D341Med (cell line): ENCODE results near the gene STRA6.

Source experiments
- DNase-seq: peaks from one replicate; pipeline ENCODE4 v3.0.0; 2012; ENCODE audit warnings: low spot score

STRA6 gene

DNA sequence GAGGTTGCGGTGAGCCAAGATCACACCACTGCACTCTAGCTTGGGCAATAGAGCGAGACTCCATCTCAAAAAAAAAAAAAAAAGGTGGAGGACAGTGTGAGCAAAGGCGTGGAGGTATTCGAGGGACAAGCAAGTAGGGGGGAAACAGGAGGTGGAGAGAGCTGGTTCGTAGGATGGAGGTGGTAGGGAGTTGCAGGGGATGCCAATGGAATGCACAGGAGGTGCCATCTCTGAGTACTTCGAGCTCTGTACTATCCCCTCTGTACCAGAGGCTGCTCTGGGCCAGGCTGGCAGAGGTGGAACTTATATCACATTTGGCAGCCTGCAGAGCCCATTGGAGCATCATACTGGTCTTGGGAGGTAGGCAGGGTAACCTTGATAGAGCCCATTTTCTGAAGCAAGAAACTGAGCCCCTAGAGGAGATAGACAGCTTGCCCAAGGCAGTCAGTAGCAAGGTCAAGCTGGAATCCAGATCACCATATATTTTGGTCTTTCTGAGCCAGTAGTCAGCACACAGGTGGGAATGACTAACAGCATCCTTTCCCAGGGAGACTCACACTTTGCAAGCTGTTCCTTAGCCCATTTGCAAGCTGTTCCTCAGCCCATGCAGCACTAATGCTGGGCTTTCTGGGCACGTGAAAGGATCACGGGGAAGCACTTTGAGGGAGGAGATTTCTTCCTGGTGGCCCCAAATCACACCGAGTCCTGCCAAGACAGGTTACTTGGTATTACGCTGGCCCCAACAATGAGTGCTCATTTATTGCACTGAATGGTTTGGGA lies 24.4 kb upstream of the STRA6 start:
- DNase-seq = no peak

DNA sequence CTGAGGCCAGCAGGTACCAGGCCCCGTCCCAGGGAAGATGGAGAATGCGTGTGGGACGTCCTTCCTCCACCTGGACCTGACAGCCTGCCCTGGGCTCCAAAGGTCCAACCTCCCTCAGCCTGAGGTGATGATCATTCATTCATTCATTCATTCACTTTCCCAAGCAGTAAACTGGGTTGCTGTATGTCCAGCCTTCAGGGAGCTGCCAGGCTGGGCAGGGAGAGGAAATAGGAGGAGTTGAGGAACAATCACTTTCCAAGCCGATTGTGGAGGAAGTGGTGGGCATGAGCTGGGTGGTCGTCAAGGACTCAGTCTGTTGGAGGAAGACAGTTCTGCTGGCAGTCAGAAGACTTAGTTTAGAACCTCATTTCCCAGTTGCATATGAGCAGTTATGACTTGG lies 23.3 kb upstream of the STRA6 start:
- no peak for DNase-seq

DNA sequence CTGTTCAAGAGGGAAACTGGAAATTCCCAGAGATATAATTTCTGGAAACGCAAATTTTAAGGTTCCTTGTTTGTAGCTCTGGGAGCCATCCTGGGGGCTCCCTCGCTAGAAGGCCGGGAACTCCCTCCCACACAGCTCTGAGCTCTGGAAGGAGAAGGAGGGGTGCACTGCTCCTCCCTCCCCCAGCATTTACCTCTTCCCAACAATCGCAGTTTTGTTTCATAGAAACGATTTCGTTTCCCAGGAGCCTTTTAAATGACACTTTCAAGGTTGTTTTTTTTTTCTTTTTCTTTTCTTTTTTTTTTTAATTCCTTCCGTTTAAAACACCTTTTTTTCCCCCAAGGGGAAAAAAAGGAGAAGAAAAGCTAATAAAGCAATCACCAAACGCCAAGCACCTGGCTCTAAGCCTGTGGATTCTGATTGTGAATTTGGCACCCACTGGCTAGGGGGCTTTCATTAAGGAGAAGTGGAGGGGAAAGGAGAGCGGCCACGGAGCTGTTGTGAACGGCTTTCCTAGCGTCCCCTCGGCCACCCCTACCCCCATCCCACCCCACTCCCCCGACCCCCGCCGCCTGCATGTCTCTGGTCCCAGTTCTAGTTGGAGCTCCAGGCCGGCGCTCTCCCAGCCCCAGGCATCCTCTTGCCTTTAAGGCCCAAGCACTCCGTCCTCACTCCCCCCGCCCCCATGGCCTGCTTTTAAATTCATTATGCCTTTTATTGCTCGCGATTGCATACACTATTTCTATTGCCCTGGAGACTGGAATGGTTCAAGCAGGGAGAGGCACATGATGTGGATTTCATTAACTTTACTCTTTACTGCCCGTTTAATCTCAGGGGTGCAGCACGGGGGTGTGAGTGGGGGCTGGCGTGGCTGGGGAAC lies 19.9 kb upstream of the STRA6 start:
- no peak for DNase-seq

DNA sequence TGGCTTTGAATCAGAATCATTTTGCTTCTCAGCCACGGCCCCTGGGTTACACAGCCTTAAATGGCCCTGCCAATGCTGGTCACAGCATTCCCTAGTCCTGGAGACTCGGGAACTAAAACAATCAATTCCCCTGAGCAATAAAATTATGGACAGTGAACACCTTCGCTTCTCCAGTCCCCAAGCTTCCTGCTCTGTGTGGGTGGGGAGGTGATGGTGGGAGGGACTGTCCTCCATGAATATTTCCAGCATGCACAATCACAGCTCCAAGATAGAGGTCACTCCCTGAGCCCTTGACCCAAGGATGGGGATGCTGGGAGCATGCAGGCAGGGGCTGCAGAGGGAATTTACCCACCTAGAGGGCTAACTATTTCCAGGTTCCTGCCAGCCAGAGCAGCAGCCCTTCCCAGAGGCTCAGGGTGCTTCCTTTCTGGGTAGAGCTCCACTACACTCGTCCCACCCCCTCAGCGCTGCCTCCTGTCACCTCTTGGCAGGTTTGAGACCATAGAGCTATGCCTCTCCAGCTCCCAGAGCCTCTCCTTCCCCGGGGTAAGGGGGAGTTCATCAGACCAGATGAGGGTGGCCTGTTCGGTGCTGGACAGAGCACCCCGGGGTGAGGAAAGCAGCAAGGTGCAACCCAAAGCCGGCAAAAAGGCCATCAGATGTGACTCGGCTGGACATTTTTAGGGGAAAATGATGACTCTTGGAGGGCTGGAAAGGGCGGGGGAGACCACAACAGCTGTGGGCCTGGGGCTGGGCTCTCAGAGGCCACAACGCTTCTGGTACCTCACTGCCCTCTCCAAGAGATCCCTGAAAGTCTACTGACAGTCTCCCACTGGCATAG lies 19.0 kb upstream of the STRA6 start:
- no peak for DNase-seq

DNA sequence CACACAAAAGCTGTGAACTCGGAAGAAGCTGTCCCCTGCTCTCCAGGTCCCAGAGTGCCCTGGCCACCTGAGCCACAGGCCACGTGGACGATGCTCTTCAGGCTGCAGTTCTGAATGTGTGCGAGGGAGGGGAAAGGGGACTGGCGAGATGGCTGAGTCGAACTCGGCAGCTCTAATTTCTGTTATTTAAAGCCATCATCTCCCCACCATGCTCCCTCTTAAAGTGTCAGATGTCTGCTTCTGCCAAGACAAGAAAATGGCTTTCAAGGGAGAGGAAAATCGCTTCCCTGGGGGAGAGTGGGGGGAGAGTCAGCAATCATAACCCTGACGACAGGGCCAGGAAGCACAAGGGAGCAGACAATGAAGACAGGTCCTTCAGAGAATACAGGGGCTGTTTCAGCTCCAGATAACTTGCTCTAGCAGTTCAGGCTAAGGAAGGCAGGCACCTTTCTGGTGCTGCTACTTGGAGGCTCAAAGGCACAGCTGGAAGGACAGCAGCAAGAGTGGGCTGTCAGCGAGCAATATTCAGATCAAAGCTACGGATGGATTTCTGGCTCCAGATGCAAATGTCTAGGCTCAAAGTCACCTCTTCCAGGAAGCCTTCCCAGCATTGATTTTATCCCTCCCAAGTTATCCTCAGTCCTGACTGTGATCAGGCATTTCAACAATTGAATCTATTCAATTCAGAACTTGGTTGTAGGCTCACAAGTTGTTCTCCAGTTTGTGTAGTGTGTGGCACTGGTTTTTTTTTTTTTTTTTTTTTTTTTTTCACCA lies 18.1 kb upstream of the STRA6 start:
- DNase-seq = no peak

DNA sequence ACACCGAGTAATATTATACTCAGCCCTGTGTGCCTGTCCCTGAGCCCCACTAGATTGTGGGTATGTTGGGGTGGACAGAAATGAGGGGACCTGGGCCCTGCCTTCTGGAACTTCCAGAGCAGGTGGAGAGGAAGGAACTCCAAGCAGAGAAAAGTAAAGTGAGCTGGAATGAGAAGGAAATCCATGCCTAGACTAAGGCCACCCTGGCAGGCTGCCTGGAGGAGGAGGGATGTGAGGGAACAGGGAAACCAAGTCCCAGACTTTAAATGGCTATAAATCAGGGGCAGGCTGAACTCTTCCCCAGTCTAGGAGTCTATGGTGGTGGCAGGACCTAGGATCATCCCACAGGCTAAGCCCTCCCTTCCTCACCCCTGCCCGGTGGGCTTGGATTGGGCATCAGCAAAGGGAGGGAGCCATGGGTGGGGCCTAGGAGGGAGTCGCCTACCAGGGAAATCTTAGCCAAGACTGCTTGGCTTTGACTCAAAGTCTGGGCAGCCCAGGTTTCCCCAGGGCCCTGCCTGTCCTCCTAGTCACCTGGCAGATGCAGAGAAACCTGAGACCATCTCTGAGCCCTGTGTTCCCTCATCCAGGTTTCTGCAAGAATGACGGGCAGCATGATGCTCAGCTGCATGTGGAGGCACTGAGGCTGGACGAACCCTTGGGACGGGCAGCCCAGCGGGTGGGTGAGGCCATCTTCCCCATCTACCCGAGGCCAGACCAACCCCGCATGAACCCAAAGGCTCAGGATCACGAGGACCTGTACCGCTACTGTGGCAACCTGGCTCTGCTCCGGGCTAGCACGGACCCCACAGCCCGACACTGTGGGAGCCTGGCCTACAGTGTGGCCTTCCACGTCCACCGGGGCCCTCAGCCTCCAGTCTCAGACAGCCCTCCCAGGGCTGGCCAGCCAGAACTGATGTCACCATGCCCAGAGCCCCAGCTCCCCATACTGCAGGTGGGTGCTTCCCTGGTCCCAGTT lies 15.6 kb upstream of the STRA6 start:
- no peak for DNase-seq

DNA sequence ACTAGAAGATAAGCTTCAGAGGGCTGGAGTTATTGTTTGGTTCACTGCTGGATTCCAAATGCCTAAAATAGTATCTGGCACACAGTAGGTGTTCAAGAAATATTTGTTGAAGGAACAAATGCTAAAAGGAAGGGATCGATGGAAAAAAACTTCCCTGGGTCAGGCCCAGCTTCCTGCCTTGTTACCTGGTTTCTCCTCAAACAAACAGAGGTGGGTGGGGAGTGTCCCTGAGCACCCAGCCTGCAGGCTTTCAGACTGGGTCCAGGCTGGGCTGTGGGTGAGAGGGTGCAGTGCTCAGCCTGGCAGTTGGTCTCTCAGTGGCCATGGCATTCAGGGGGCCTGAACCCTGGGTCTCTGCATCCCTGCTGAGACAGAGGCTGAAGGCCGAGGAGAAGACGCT lies 14.4 kb upstream of the STRA6 start:
- no peak for DNase-seq

DNA sequence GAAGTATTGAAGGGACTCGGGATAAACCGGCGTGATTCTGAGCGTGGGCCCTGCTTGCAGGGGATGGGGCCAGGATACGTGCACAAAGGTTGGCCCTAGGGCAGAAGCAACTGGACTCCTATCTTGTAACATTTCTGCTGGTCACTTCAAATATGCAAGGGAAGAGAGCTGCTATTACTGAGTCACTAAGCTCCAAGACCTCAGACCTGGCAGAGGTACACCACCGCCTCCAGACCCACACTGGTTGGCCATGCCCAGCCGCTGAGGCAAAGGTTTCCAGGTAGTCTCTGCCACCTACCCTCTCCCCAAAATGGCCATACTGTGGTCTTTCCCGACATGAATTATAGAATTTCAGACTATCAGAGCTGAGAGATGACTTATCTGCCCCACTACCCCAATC lies 13.4 kb upstream of the STRA6 start:
- DNase-seq = no peak

DNA sequence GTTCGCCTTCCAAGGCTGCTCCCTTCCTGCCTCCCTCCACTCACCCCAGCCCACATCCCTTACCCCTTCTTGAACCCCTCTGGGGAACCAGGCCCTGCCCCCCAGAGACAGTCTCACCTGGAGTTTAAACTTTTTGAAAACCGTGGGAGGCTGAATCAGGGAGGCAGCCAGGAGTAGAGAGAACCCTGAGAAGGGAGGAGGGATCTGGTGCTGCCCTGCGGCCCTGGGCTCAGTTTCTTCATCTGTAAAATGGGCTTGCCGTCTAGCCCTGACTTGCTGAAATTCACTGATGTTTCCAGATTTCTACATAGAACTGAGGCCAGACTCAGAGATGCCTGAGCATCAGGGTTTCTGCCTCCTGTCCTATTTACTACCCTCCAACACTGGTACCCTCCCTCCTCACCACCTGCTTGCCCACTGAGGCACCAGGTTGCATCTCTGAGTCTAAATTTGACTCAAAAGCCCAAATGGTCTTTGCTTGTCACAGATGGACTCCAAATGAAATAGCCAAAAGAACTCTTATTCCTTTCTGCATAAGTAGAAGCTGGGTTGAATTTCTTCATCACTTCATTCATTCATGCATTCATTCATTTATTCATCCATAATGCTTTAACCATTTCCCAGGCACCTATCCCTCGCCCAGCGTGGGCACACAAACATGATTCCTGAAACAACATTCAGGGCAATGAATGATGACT lies 11.9 kb upstream of the STRA6 start:
- no peak for DNase-seq

DNA sequence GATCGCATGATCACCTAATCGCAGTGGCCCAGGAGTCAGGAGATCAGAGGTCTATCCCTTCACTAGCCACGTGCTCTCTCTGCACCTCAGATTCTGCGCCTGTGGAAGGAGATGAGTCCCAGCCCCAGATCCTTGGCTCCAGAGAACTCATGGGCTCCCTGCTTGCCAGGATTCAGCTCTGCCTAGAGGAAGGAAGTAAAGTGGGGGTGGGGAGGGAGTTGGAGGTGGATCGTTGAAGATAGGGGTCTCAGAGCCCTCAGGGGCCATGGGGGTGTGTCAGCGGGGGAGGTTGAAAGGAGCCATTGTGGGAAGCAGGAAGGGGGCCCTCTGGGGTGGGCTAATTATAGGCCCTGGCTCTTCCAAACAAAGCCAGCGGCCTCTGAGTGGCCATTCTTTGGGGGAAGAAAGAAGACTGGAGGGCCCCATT lies 11.3 kb upstream of the STRA6 start:
- DNase-seq = no peak

DNA sequence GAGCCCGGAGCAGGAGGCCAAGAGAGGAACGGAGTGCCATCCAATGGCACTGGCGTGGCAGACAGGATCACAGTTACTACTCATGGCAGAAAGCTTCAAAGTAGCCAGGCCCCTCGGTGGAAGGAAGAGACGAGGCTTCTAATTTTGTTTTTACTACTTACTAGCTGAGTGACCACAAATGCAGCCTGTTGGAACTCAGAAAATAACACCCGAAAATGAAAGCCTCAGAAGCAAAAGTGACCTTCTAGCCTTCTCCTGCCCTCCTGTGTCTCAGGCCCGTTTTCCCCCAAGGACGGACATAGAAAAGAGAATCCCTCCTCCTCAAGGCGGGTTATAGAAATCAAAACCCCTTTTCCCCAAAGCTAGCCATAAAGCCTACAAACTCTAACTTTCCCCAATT lies 9.9 kb upstream of the STRA6 start:
- no peak for DNase-seq

DNA sequence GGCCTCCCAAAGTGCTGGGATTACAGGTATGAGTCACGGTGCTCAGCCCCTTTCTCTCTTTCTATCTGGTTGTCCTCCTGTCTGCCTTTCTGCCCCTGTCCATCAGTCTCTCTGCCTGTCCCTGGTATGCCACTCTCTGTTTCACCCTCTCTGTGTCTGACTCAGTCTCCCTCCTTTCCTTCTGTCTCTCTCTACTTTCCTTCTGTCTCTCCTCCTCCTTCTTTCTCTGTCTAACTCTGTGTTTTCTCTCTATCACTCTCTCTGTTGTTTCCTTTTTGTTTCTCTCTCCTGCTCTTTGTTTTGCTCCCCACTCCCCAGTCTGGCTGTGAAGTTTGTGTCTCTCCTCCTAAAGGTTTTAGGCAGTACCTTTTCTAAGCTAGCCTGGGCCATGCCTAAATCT lies 9.1 kb upstream of the STRA6 start:
- DNase-seq = no peak

DNA sequence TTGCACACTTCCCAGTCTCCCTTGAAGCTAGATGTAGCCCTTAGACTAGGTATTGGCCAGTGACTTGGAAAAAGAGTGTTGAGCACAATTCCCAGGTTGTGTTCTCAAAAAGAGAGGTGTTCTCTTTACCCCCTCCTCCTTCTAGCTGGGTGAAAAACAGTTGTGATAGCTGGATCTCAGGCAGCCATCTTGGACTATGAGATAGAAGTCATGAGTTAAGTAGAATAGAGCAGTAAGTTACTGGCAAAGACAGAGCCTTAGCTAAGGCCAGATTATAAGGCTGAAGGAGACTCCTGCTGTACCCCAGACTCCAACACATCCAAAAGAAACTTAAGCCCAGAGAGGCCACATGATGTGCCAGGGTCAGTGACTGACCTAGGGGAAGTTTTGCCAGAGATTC lies 8.1 kb upstream of the STRA6 start:
- DNase-seq = no peak

DNA sequence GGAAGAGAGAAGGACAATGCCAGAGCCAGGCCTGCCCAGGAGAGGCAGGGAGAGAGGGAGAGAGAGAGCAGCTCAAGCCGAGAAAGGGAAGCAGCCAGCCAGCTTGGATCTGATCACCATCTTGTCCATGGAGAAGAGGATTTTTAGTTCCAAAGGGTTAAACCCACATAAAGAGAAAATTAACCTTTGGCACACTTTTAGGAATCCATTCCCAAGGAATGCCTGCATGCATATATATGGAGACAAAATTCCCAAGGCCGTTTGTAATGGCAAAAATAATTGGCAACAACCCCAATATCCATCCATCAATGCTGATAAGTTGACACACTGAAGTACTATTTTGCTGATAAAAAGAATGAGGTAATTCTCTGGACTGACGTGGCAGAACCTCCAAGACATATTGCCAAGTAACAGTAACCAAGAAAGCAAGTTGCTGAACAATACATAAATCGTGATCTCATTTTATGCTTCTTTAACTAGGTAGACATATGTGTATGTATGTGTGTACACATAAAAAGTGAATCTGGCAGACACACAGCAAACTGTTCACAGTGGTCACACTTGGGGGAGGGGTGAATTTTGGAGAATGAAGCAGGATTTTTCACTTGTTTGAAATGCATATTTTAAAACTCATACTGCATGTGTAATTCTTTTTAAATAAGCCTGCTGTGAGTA lies 7.5 kb upstream of the STRA6 start:
- DNase-seq = no peak

DNA sequence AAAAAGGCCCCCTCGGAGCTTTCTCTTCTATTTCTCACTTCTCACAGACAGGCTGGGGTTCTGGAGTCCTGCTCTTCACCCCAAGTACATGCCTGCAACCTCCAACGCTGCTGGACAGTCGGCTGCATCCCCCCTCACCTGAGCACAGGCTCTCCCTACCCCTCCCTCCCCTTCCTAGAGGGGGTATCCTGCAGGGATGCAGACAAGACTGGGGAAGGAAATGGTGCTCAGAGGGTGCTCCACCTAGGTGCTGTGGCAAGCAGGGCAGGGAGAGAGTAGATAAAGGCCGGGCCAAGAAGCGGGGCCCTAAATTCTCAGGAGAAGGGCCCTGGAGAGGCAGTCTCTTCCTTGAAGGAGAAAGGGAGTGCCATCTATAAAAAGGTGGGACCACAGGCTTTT lies 7.0 kb upstream of the STRA6 start:
- no peak for DNase-seq

DNA sequence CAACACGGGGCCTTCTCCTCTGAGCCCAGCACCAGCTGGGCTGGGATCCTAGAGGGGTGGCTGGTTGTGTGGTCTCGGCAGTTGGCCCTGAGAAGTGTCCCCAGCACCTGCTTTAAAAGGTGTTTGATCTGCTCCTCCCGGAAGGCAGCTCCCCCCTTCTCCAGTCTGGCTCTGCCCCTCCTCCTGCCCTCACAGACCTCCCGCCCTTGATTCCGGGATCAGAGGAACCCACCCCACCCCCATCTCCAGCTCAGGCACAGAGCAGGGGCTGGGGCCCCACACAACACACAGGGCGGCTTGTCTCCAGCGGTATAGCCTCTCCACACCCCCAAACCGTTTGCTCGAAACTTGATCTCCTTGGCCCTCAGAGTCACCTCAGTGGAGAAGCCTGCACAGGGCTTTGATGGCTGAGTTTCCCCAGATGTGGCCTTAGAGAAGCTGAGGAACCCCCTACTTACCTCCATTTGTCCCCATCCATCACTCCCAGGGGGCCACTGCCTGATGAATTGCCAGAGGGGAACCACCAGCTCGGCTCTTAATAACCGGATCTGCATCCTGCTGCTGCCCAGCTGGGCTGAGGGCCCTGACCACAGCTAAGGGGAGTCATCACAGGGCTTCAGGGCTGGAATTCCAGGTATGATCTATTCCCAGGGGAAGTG lies 6.4 kb upstream of the STRA6 start:
- DNase-seq = no peak

DNA sequence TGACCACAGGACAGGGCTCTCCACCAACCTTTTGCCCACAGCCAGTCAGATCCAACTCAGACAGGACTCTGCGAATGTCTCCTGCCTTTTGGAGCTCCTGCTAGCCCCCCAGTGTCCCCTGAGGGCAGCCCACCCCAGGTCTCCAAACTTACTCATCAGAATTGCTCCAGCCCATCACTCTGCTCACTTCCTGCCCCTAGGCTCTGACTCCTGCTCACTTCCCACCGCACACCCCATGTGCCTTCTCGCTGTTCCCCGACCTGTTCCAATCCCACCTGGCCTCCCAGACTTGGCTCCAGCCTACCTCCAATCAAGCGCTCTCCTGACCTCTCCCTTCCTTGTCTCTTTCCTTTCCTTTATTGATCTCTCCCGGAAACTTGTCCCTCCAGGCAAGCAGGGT lies 5.9 kb upstream of the STRA6 start:
- no peak for DNase-seq

DNA sequence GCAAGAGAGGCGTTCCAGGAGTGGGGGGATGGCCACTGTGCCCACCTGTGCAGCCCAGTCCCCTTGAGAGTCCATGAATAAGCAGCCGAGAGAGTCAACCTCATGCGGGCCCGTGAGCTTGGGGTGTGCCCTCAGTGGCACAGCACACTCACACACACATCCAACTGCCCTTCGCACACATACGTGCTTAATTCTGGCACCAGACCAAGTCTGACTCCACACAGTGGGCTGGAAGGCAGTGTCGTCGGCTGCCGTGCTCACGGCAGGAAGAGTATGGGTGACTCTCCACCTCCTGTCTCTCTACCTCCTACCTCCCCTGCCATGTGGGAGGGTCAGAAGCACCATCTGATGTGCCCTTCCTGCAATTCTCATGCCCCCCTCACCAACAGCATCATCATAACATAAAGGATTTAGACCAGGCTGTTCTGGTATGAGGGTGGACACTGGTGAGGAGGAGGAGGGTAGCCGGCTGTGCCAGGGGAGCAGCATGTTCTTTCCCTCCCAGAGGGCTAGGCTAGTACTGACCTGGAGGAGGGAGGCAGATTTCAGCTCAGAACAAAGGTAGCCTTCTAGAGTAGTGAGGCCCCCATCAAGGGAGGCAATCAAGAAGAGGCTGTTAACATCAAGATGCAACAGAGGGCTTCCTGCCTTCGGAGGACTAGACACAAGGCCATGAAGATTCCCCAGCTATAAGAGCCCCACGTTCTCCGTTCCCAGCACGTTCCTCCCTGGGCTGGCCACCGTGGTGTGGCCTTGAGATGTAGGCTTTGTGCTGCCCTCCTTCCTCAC lies 5.3 kb upstream of the STRA6 start:
- DNase-seq = no peak
